GF-D8 (cell line): ENCODE data around the gene MSL3B.

Experiments
- DNase-seq: peaks from one replicate; lab custom pipeline; 2025; lab: John Stamatoyannopoulos, UW

Gene MSL3B

GRCh38 chr2:233817361-233817911, 50.8 kb downstream of the MSL3B start:
- no peak for DNase-seq

DNA sequence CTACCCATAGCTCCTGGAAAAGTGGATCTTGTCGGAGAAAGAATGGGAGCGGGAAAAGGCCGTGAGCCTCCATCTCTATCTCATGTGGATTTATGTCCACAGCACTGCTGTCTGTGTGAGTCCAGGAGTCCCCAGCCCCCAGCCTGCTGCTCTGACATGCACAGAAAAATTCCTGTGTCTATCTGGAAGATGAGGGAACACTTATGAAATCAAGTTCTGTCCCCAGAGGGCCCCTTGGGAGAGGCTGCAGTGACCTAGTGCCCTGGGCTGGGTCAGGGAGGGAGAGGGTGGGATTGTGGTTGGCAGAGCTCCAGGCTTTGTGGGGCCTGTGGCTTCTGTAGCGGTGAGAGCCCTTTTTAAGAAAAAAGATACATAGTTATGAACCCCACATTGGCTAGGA, 51.4 kb downstream of the MSL3B start:
- DNase-seq = no peak

- DNase-seq = no peak
These were observed 51.9 kb downstream of the MSL3B start for GRCh38 chr2:233816334-233816733.

DNA sequence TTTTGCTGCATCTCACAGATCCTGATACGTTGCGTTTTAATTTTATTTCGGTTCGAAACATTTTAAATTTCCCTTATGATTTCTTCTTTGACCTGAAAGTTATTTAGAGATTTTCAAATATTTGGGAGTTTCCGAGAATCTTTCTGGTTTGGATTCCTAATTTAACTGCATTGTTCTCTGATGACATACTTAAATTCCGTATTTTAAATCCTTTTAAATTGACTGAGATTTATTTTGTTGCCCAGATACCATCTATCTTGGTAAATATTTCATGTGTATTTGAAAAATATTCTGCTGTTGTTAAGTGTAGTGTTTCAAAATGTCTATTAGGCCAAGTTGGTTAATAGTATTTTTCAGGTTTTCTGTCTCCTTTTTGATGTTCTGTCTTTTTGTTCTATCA, 52.3 kb downstream of the MSL3B start:
- no peak for DNase-seq
